Activated naive CD4-positive, alpha-beta T cell treated with anti-CD3 and anti-CD28 coated beads, Interleukin-2, amount 10 ng/mL, durations not matched to agents 7 days and 5 days (primary cell): ENCODE results near the gene FCER1G.

ENCODE experiments used
- CTCF ChIA-PET: fragments of 350-600 bp; sonication (Branson Sonifier 250); formaldehyde crosslinking; loops from one replicate; lab custom pipeline; 2021; ENCODE audit warnings: antibody characterized with exemption; lab: Charles Lee
- DNase-seq: peaks from one replicate; pipeline ENCODE4 v3.0.0-alpha.2; 2020
- H3K27ac Mint-ChIP-seq: one replicate; pipeline ENCODE4 v1.8.0; 2021; ENCODE audit warnings: mild to moderate bottlenecking, moderate library complexity, mixed read lengths
- H3K27me3 Mint-ChIP-seq: one replicate; pipeline ENCODE4 v1.8.0; 2021; ENCODE audit warnings: mild to moderate bottlenecking, mixed read lengths
- H3K36me3 Mint-ChIP-seq: one replicate; pipeline ENCODE4 v1.8.0; 2021; ENCODE audit warnings: mixed read lengths
- H3K4me1 Mint-ChIP-seq: one replicate; pipeline ENCODE4 v1.8.0; 2021; ENCODE audit warnings: mixed read lengths
- H3K4me3 Mint-ChIP-seq: one replicate; pipeline ENCODE4 v1.8.0; 2021; ENCODE audit warnings: mild to moderate bottlenecking, moderate library complexity, mixed read lengths
- H3K9me3 Mint-ChIP-seq: one replicate; pipeline ENCODE4 v1.8.0; 2021; ENCODE audit warnings: mixed read lengths

The FCER1G gene

GRCh38 chr1:161215076-161215475 lies at the start of gene FCER1G:
FCER1G (plus strand) TSS chr1:161215295; CDS start chr1:161215322, 27 bp downstream.
- H3K36me3 Mint-ChIP-seq, result peaks cover 44% of the 10 kb centered on the region

GRCh38 chr1:161165742-161166668 lies 49.1 kb upstream of the FCER1G start, which contains the start of gene PPOX:
PPOX (plus strand) TSS chr1:161166426; CDS start chr1:161166848, 422 bp downstream.
- DNase-seq, result peak; percentile 97
- CTCF ChIA-PET, result interaction anchor here (0.9 to 4.2 kb wide), 24 partner anchors 7 to 217 kb away, joined by 3 to 28 read pairs (median 6); partner anchors contain the start of genes APOA2, CFAP126, NDUFS2 and SDHC
- Mint-ChIP-seq H3K4me1 (peaks cover 45% of the 10 kb centered on the region), H3K4me3 (peak within 1 kb of the TSS; percentile 74), H3K9me3 (no peaks in the 10 kb centered on the region), H3K27me3 (no peaks in the 10 kb centered on the region), H3K27ac (peak within 1 kb of the TSS; percentile 97), H3K36me3 (peaks cover 36% of the 10 kb centered on the region)

More at GRCh38 chr1:161215076-161215475, at the start of gene FCER1G:
- H3K27me3 Mint-ChIP-seq, result peaks cover under 1% of the 10 kb centered on the region
- H3K9me3 Mint-ChIP-seq, result no peaks in the 10 kb centered on the region
- peaks cover 49% of the 10 kb centered on the region for H3K4me1 Mint-ChIP-seq
- H3K4me3 Mint-ChIP-seq, result peak within 1 kb of the TSS; percentile 20
- H3K27ac Mint-ChIP-seq, result peak within 1 kb of the TSS; percentile 75
- DNase-seq, result no peak
- CTCF ChIA-PET, result interaction anchor here (1.3 to 5.3 kb wide), 2 partner anchors 12 to 23 kb away, joined by 3 to 29 read pairs; partner anchors contain the start of gene TOMM40L

GRCh38 chr1:161166669-161167548 lies 48.2 kb upstream of the FCER1G start:
- H3K27me3 Mint-ChIP-seq, result no peaks in the 10 kb centered on the region
- H3K27ac Mint-ChIP-seq, result peak overlapping the region; percentile 97
- peak overlapping the region; percentile 74 for H3K4me3 Mint-ChIP-seq
- DNase-seq, result peak; percentile 41
- H3K4me1 Mint-ChIP-seq, result peaks cover 41% of the 10 kb centered on the region
- H3K36me3 Mint-ChIP-seq, result peaks cover 36% of the 10 kb centered on the region
- CTCF ChIA-PET, result interaction anchor here (0.7 to 4.2 kb wide), 16 partner anchors 8 to 216 kb away, joined by 3 to 28 read pairs (median 6); partner anchors contain the start of gene TOMM40L
- H3K9me3 Mint-ChIP-seq, result no peaks in the 10 kb centered on the region

- DNase-seq, result no peak
- Mint-ChIP-seq H3K36me3 (peaks cover 39% of the 10 kb centered on the region), H3K4me3 (peak overlapping the region; percentile 41), H3K4me1 (peaks cover 37% of the 10 kb centered on the region), H3K27me3 (no peaks in the 10 kb centered on the region), H3K9me3 (no peaks in the 10 kb centered on the region), H3K27ac (no peak overlapping the region)
- CTCF ChIA-PET, result interaction anchor here (0.7 to 1.0 kb wide), 3 partner anchors 57 to 216 kb away, joined by 3 read pairs; partner anchors contain the start of gene TOMM40L
These were observed 46.2 kb upstream of the FCER1G start for GRCh38 chr1:161168906-161169305.

- H3K4me1 Mint-ChIP-seq, result peaks cover 41% of the 10 kb centered on the region
- no peak overlapping the region for H3K27ac Mint-ChIP-seq
- peaks cover 56% of the 10 kb centered on the region for H3K36me3 Mint-ChIP-seq
- no peaks in the 10 kb centered on the region for H3K27me3 Mint-ChIP-seq
- no peaks in the 10 kb centered on the region for H3K9me3 Mint-ChIP-seq
- no peak overlapping the region for H3K4me3 Mint-ChIP-seq
- no peak for DNase-seq
- CTCF ChIA-PET, result interaction anchor here (1.2 to 1.7 kb wide), 3 partner anchors 11 to 210 kb away, joined by 3 to 6 read pairs (median 4); no protein-coding TSS in a partner anchor
These were observed 43.9 kb upstream of the FCER1G start for GRCh38 chr1:161171191-161171590.

- H3K9me3 Mint-ChIP-seq, result no peaks in the 10 kb centered on the region
- DNase-seq, result no peak
- H3K27me3 Mint-ChIP-seq, result no peaks in the 10 kb centered on the region
- peaks cover 46% of the 10 kb centered on the region for H3K4me1 Mint-ChIP-seq
- H3K4me3 Mint-ChIP-seq, result no peak overlapping the region
- H3K36me3 Mint-ChIP-seq, result peaks cover 61% of the 10 kb centered on the region
- CTCF ChIA-PET, result interaction anchor here (1.3 to 1.7 kb wide), 2 partner anchors 10 to 210 kb away, joined by 4 to 6 read pairs; no protein-coding TSS in a partner anchor
- no peak overlapping the region for H3K27ac Mint-ChIP-seq
These were observed 43.4 kb upstream of the FCER1G start for GRCh38 chr1:161171696-161172095.

- CTCF ChIA-PET, result no interaction called here
- no peaks in the 10 kb centered on the region for H3K9me3 Mint-ChIP-seq
- H3K27me3 Mint-ChIP-seq, result no peaks in the 10 kb centered on the region
- H3K4me1 Mint-ChIP-seq, result peaks cover 47% of the 10 kb centered on the region
- no peak overlapping the region for H3K4me3 Mint-ChIP-seq
- H3K36me3 Mint-ChIP-seq, result peaks cover 59% of the 10 kb centered on the region
- no peak for DNase-seq
- peak overlapping the region; percentile 9 for H3K27ac Mint-ChIP-seq
These were observed 42.7 kb upstream of the FCER1G start for GRCh38 chr1:161172349-161172748.

- no peak for DNase-seq
- CTCF ChIA-PET, result interaction anchor here (0.8 kb wide), 1 partner anchor 9 kb away, joined by 3 read pairs; no protein-coding TSS in a partner anchor
- H3K27ac Mint-ChIP-seq, result peak overlapping the region; percentile 9
- no peaks in the 10 kb centered on the region for H3K9me3 Mint-ChIP-seq
- no peak overlapping the region for H3K4me3 Mint-ChIP-seq
- peaks cover 48% of the 10 kb centered on the region for H3K4me1 Mint-ChIP-seq
- peaks cover 59% of the 10 kb centered on the region for H3K36me3 Mint-ChIP-seq
- no peaks in the 10 kb centered on the region for H3K27me3 Mint-ChIP-seq
These were observed 42.2 kb upstream of the FCER1G start for GRCh38 chr1:161172776-161173376.

GRCh38 chr1:161173711-161174110 lies 41.4 kb upstream of the FCER1G start:
- Mint-ChIP-seq H3K27me3 (no peaks in the 10 kb centered on the region), H3K9me3 (no peaks in the 10 kb centered on the region), H3K36me3 (peaks cover 57% of the 10 kb centered on the region), H3K4me1 (peaks cover 46% of the 10 kb centered on the region), H3K4me3 (no peak overlapping the region), H3K27ac (no peak overlapping the region)
- CTCF ChIA-PET, result interaction anchor here (0.8 kb wide), 1 partner anchor 8 kb away, joined by 3 read pairs; no protein-coding TSS in a partner anchor
- DNase-seq, result no peak

- no peaks in the 10 kb centered on the region for H3K9me3 Mint-ChIP-seq
- DNase-seq, result no peak
- H3K36me3 Mint-ChIP-seq, result peaks cover 51% of the 10 kb centered on the region
- H3K27me3 Mint-ChIP-seq, result no peaks in the 10 kb centered on the region
- H3K27ac Mint-ChIP-seq, result peak overlapping the region; percentile 50
- H3K4me3 Mint-ChIP-seq, result no peak overlapping the region
- CTCF ChIA-PET, result interaction anchor here (1.1 to 3.0 kb wide), 2 partner anchors 11 to 50 kb away, joined by 3 to 12 read pairs; partner anchors contain the start of gene TOMM40L
- H3K4me1 Mint-ChIP-seq, result peaks cover 50% of the 10 kb centered on the region
These were observed 40.2 kb upstream of the FCER1G start for GRCh38 chr1:161174911-161175310.

GRCh38 chr1:161175771-161176453 lies 39.2 kb upstream of the FCER1G start:
- peaks cover 55% of the 10 kb centered on the region for H3K36me3 Mint-ChIP-seq
- H3K27ac Mint-ChIP-seq, result peak overlapping the region; percentile 95
- no peak for DNase-seq
- H3K9me3 Mint-ChIP-seq, result no peaks in the 10 kb centered on the region
- H3K4me1 Mint-ChIP-seq, result peaks cover 59% of the 10 kb centered on the region
- no peaks in the 10 kb centered on the region for H3K27me3 Mint-ChIP-seq
- CTCF ChIA-PET, result interaction anchor here (0.9 to 3.0 kb wide), 4 partner anchors 8 to 49 kb away, joined by 3 to 12 read pairs (median 3); partner anchors contain the start of gene TOMM40L
- H3K4me3 Mint-ChIP-seq, result peak overlapping the region; percentile 94

GRCh38 chr1:161176468-161177111 lies 38.5 kb upstream of the FCER1G start:
- no peaks in the 10 kb centered on the region for H3K27me3 Mint-ChIP-seq
- peaks cover 49% of the 10 kb centered on the region for H3K36me3 Mint-ChIP-seq
- no peaks in the 10 kb centered on the region for H3K9me3 Mint-ChIP-seq
- peak overlapping the region; percentile 95 for H3K27ac Mint-ChIP-seq
- H3K4me1 Mint-ChIP-seq, result peaks cover 64% of the 10 kb centered on the region
- DNase-seq, result no peak
- H3K4me3 Mint-ChIP-seq, result peak overlapping the region; percentile 94
- CTCF ChIA-PET, result interaction anchor here (0.9 to 3.0 kb wide), 4 partner anchors 9 to 206 kb away, joined by 3 to 12 read pairs (median 4); partner anchors contain the start of gene TOMM40L
